Mucosa of gallbladder (tissue), 1 donor: ENCODE measurements around the gene KRTAP9-3. TPM values are rescaled to one million over a fixed set of nuclear protein-coding genes. Genes with fewer than 3 reads are reported as not detected.
"Not testable (repeated sequence)": the region's sequence is repeated elsewhere in the genome, so short reads cannot be mapped to it uniquely, and the experiment has no call there.

Experiments
- DNase-seq: peaks from one replicate; pipeline ENCODE4 v3.0.0-alpha.2; 2020; ENCODE audit warnings: low spot score
- total RNA-seq: library from RNA; stranded (reverse); gene quantifications from one replicate; pipeline ENCODE4 v1.2.1, GENCODE V29; 2021
- donor health status: DM: no; HTN: no; CAD: no.

KRTAP9-3 gene
- total RNA-seq, 1 donor from 2014 or later: not detected

- not testable (repeated sequence) for DNase-seq
These were observed 17.5 kb downstream of the KRTAP9-3 start, which contains the start of gene KRTAP9-4 for GRCh38 chr17:41249637-41250240. TSS of gene KRTAP9-4 (plus strand) at chr17:41249687. CDS start at chr17:41249721, 34 bp downstream.

GRCh38 chr17:41251261-41251660 lies 19.0 kb downstream of the KRTAP9-3 start:
- no peak for DNase-seq

DNA sequence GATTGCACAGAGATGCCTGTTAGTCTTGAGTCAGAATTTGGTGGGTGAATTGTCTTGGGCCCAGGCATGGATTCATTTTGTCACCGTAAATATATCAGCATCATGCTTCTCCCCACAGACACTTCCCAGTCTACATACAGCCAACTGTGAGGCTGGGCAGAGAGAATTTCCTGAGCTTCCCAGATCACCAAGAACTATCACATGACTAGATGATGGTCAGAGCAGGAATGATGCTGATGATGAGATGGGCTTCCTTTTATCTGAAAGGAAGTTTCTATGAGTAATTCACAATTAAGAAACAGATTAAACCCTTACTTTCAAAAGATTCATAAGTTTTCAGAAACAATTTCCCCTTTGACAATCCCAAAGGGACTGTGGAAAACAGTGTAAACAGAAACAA lies 22.6 kb downstream of the KRTAP9-3 start:
- DNase-seq: no peak

- not testable (repeated sequence) for DNase-seq
These were observed 23.4 kb downstream of the KRTAP9-3 start, which contains the start of gene KRTAP9-9 for GRCh38 chr17:41255381-41256290. TSS of gene KRTAP9-9 (plus strand) at chr17:41255384.

DNA sequence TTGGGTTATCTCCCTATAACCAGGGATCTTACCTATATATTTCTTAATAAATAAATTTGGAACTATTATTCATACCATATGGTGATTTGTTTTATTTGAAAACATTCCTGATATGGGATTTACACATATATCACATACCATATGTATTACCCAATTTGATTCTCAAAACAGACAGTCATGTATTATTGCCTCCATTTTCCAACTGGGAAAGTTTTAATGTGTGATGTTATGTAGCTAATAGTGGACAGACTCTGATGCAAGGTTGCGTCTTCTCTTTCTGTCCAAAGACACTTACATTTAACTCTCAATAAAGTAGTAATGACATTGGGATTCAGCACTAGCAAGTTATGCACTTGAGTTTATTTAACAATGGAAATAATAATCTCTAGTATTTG lies 24.0 kb downstream of the KRTAP9-3 start:
- no peak for DNase-seq

- no peak for DNase-seq
These were observed 26.2 kb downstream of the KRTAP9-3 start for GRCh38 chr17:41258406-41258805.

DNA sequence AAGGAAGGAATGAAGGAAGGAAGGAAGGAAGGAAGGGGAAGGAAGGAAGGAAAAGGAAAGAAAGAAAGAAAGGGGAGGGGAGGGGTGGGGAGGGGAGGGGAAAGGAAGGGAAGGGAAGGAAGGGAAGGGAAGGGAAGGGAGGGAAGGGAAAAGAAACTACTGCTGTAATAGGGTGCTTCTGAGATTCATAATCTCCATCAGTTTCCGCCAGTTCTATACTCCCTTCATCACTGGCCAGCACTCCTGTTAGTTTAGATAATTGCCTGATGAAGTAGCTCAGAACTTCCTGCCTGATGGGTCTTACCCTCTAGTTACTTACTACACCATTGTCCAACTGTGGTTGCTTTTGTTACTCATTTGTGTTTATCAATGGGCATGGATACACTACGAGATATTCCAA lies 31.0 kb downstream of the KRTAP9-3 start:
- DNase-seq: no peak

DNA sequence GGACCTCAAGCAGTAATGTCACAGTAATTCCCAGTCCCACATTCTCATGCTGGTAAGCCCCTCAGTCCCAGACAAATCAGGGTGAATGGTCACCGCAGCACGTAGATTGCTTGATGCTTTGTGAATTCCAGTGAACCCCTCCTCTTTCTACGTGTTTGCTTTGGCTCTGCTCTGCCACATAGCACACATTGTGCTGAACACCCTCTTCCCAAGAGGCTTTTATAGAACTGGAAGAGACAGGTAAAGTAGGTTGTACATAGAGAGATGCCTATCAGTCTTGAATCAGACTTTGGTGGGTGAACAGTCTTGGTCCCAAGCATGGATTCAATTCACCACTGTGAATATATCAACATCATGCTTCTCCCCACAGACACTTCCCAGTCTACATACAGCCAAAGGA lies 32.4 kb downstream of the KRTAP9-3 start:
- DNase-seq: no peak

GRCh38 chr17:41265078-41265477 lies 32.8 kb downstream of the KRTAP9-3 start, which contains the start of gene KRTAP9-6:
TSS of gene KRTAP9-6 (plus strand) at chr17:41265378. CDS start at chr17:41265378, 0 bp downstream.
- no peak for DNase-seq

- DNase-seq: no peak
These were observed 35.5 kb downstream of the KRTAP9-3 start for GRCh38 chr17:41267711-41268110.

DNA sequence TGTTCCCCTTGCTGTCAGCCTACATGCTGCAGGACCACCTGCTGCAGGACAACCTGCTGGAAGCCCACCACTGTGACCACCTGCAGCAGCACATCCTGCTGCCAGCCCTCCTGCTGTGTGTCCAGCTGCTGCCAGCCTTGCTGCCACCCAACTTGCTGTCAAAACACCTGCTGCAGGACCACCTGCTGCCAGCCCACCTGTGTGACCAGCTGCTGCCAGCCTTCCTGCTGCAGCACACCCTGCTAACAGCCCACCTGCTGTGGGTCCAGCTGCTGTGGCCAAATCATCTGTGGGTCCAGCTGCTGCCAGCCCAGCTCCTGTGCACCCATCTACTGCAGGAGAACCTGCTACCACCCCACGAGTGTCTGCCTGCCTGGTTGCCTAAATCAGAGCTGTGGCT lies 39.1 kb downstream of the KRTAP9-3 start:
- not testable (repeated sequence) for DNase-seq

DNA sequence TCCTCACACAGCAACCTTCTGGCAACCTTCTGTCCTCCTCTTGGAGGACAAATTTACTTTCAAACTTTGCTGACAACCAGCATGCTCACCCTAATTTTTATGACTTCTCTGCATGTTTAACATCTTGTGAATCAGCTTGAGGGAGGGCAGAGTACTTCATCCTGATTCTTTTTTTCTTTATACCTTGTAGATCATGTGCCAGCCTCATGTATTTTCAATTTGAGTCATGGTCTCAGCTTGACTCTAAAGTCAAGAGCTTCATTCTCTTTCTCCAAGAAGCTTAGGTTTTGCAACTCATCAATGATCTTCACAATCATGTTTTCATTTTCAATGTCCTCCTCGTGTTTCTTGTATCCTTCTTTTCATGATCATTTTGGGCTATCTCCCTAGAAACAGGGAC lies 39.6 kb downstream of the KRTAP9-3 start:
- no peak for DNase-seq

DNA sequence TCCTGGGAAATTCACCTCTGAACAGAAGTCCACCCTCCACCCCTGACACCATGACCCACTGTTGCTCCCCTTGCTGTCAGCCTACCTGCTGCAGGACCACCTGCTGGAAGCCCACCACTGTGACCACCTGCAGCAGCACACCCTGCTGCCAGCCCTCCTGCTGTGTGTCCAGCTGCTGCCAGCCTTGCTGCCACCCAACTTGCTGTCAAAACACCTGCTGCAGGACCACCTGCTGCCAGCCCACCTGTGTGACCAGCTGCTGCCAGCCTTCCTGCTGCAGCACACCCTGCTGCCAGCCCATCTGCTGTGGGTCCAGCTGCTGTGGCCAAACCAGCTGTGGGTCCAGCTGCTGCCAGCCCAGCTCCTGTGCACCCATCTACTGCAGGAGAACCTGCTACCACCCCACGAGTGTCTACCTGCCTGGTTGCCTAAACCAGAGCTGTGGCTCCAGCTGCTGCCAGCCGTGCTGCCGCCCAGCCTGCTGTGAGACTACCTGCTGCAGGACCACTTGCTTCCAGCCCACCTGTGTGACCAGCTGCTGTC lies 43.5 kb downstream of the KRTAP9-3 start, which contains the start of gene KRTAP9-7:
Gene KRTAP9-7 (plus strand): TSS at position 51 of the 543 bp plus-strand sequence. CDS start 0 bp downstream, at position 51.
- not testable (repeated sequence) for DNase-seq

- no peak for DNase-seq
These were observed 46.1 kb downstream of the KRTAP9-3 start for GRCh38 chr17:41278176-41278955.

Other genes starting within 250 kb of the KRTAP9-3 start
- gene KRT40, start 248.1 kb upstream of the KRTAP9-3 start, total RNA-seq: not detected
- gene KRTAP3-3, start 238.3 kb upstream of the KRTAP9-3 start, total RNA-seq: not detected
- gene KRTAP3-2, start 232.5 kb upstream of the KRTAP9-3 start, total RNA-seq: not detected
- not detected for gene KRTAP3-1, start 223.3 kb upstream of the KRTAP9-3 start, total RNA-seq
- not detected for gene KRTAP1-5, start 205.2 kb upstream of the KRTAP9-3 start, total RNA-seq
- gene KRTAP1-4, start 202.3 kb upstream of the KRTAP9-3 start, total RNA-seq: not detected
- not detected for gene KRTAP1-3, start 197.6 kb upstream of the KRTAP9-3 start, total RNA-seq
- not detected for gene KRTAP1-1, start 191.0 kb upstream of the KRTAP9-3 start, total RNA-seq
- not detected for gene KRTAP2-1, start 185.1 kb upstream of the KRTAP9-3 start, total RNA-seq
- gene KRTAP2-2, start 177.2 kb upstream of the KRTAP9-3 start, total RNA-seq: not detected
- gene KRTAP2-3, start 172.3 kb upstream of the KRTAP9-3 start, total RNA-seq: not detected
- not detected for gene KRTAP2-4, start 166.6 kb upstream of the KRTAP9-3 start, total RNA-seq
- not detected for gene KRTAP4-7, start 148.3 kb upstream of the KRTAP9-3 start, total RNA-seq
- gene KRTAP4-8, start 134.3 kb upstream of the KRTAP9-3 start, total RNA-seq: not detected
- not detected for gene KRTAP4-16, start 130.2 kb upstream of the KRTAP9-3 start, total RNA-seq
- not detected for gene KRTAP4-9, start 127.1 kb upstream of the KRTAP9-3 start, total RNA-seq
- not detected for gene KRTAP4-11, start 114.1 kb upstream of the KRTAP9-3 start, total RNA-seq
- gene KRTAP4-12, start 108.3 kb upstream of the KRTAP9-3 start, total RNA-seq: not detected
- not detected for gene KRTAP4-6, start 91.9 kb upstream of the KRTAP9-3 start, total RNA-seq
- gene KRTAP4-5, start 82.6 kb upstream of the KRTAP9-3 start, total RNA-seq: not detected
- not detected for gene KRTAP4-4, start 71.7 kb upstream of the KRTAP9-3 start, total RNA-seq
- gene KRTAP4-3, start 64.2 kb upstream of the KRTAP9-3 start, total RNA-seq: not detected
- not detected for gene KRTAP4-2, start 54.2 kb upstream of the KRTAP9-3 start, total RNA-seq
- not detected for gene KRTAP4-1, start 47.5 kb upstream of the KRTAP9-3 start, total RNA-seq
- not detected for gene KRTAP9-1, start 42.6 kb upstream of the KRTAP9-3 start, total RNA-seq
- not detected for gene KRTAP9-2, start 5.8 kb upstream of the KRTAP9-3 start, total RNA-seq
- not detected for gene KRTAP9-8, start 5.5 kb downstream of the KRTAP9-3 start, total RNA-seq
- not detected for gene KRTAP9-4, start 17.2 kb downstream of the KRTAP9-3 start, total RNA-seq
- not detected for gene KRTAP9-9, start 22.9 kb downstream of the KRTAP9-3 start, total RNA-seq
- not detected for gene KRTAP9-6, start 32.9 kb downstream of the KRTAP9-3 start, total RNA-seq
- gene KRTAP9-7, start 43.2 kb downstream of the KRTAP9-3 start, total RNA-seq: not detected
- not detected for gene KRTAP29-1, start 70.4 kb downstream of the KRTAP9-3 start, total RNA-seq
- gene KRTAP16-1, start 76.9 kb downstream of the KRTAP9-3 start, total RNA-seq: not detected
- gene KRTAP17-1, start 83.3 kb downstream of the KRTAP9-3 start, total RNA-seq: not detected
- gene KRT33A, start 118.4 kb downstream of the KRTAP9-3 start, total RNA-seq: not detected
- gene KRT33B, start 137.4 kb downstream of the KRTAP9-3 start, total RNA-seq: not detected
- not detected for gene KRT34, start 149.9 kb downstream of the KRTAP9-3 start, total RNA-seq
- not detected for gene KRT31, start 165.2 kb downstream of the KRTAP9-3 start, total RNA-seq
- gene KRT37, start 192.1 kb downstream of the KRTAP9-3 start, total RNA-seq: not detected
- not detected for gene KRT38, start 208.5 kb downstream of the KRTAP9-3 start, total RNA-seq
- gene KRT32, start 234.9 kb downstream of the KRTAP9-3 start, total RNA-seq: not detected
- gene KRT35, start 248.7 kb downstream of the KRTAP9-3 start, total RNA-seq: not detected